Measurements from ENCODE around the gene BORCS6. TPM values are rescaled to one million over a fixed set of nuclear protein-coding genes. Genes with fewer than 3 reads are reported as not detected.

Gene BORCS6
- polyA plus RNA-seq, 3 donors = 5.4 to 14.1 (median 13.9) TPM

DNA sequence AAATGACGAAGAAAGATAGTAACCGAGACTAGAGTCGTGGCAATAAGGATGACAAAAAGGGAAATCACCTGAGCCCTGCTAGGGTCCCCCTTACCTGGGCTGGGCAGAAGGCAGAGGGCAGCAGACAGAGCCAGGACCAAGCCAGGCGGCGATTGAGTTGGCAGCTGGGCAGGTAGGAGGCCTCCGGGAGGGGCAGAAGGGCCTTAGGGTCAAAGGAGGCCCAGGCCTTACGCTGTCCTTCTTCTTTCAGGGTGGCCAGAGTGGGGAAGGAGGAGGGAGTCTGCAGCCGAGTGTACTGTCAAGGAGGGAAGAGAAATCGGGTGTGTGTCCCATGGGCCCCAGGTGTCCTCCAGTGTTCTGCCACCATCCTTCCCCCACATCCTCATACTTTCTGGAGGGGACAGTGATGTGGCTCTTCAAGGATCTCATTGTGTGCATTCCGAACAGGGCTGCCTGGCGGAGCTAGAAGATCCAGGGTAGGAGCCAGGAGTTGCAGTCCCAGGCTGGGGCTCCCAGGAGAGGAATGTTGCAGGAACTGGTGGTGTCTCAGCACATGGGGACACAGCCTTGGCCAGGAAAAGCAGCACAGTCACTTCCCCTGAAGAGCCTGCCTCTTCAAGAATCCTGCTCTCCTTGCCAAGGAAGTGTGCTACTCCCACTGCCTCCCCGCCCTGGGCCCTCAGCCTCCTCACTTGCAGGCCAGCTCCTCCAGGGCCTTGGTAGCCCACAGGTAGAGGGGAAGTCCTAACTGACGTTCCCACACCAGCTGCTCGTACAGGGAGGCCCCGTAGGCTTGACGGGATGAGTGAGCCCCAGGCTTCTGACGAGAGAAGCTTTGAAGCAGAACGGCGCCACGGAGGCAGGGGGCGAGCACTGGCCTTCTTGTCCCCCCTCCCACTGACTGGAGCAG is 44.6 kb upstream of the BORCS6 start:
- Histone ChIP-seq H3K9ac (ENCODE audit: insufficient read depth, low read length, poor library complexity, severe bottlenecking) (no peak overlapping the region), H3K36me3 (replicated peaks in 1 of 2; ENCODE audit: control insufficient read depth in 1 of 2, insufficient read depth in 2 of 2, low read length in 2 of 2) (peaks cover 73 to 96% of the 10 kb centered on the region in 2 donors), H3K4me2 (replicated peaks; ENCODE audit: extremely low read depth, low read length, poor library complexity, severe bottlenecking) (no peak overlapping the region), H3K79me2 (ENCODE audit: insufficient read depth, low read length) (no peaks in the 10 kb centered on the region), H3K9me3 (replicated peaks in 1 of 2; ENCODE audit: control insufficient read depth in 1 of 2, insufficient read depth in 1 of 2, low read length in 2 of 2) (no peaks in the 10 kb centered on the region), H3K27me3 (ENCODE audit: control insufficient read depth in 2 of 2, insufficient read depth in 2 of 2, low read length in 2 of 2) (no peaks in the 10 kb centered on the region), H3K4me3 (replicated peaks in 1 of 3; ENCODE audit: low read depth in 2 of 3, low read length in 3 of 3) (no peak overlapping the region), H3K4me1 (ENCODE audit: control insufficient read depth in 1 of 2, insufficient read depth in 2 of 2, low read length in 2 of 2) (peaks cover 8 to 10% of the 10 kb centered on the region in 2 donors), H2AFZ (ENCODE audit: insufficient read depth, low read depth, low read length, poor library complexity, severe bottlenecking) (no peak overlapping the region), H3K27ac (ENCODE audit: low read depth in 1 of 2, low read length in 2 of 2) (peak overlapping the region in 1 of 2 donors; percentile 53), H4K20me1 (ENCODE audit: insufficient read depth, low read length) (no peaks in the 10 kb centered on the region)
- H3K27ac Mint-ChIP-seq = peak overlapping the region in 2 of 7 donors; percentile 5 to 73
- peaks cover 0 to 2% (median 0%) of the 10 kb centered on the region in 3 donors for H3K27me3 Mint-ChIP-seq (ENCODE audit: low read depth in 3 of 3)
- peaks cover 79 to 90% of the 10 kb centered on the region in 2 donors for H3K36me3 Mint-ChIP-seq
- DNase-seq = no peak
- over 99% methylated on average over 14 of the region's 21 CpGs for WGBS (ENCODE audit: insufficient coverage)
- H3K9me3 Mint-ChIP-seq = peaks cover 0 to 2% (median 0%) of the 10 kb centered on the region in 7 donors
- H3K4me3 Mint-ChIP-seq = no peak overlapping the region
- intact Hi-C loops (cut with micrococcal nuclease) = no loop called here
- TF ChIP-seq, protein P1, sequence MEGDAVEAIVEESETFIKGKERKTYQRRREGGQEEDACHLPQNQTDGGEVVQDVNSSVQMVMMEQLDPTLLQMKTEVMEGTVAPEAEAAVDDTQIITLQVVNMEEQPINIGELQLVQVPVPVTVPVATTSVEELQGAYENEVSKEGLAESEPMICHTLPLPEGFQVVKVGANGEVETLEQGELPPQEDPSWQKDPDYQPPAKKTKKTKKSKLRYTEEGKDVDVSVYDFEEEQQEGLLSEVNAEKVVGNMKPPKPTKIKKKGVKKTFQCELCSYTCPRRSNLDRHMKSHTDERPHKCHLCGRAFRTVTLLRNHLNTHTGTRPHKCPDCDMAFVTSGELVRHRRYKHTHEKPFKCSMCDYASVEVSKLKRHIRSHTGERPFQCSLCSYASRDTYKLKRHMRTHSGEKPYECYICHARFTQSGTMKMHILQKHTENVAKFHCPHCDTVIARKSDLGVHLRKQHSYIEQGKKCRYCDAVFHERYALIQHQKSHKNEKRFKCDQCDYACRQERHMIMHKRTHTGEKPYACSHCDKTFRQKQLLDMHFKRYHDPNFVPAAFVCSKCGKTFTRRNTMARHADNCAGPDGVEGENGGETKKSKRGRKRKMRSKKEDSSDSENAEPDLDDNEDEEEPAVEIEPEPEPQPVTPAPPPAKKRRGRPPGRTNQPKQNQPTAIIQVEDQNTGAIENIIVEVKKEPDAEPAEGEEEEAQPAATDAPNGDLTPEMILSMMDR (IDR thresholded peaks at IDR 0.05) = no peak
- H3K4me1 Mint-ChIP-seq = peaks cover 13% of the 10 kb centered on the region

- Histone ChIP-seq H3K4me1 (ENCODE audit: control insufficient read depth in 1 of 2, insufficient read depth in 2 of 2, low read length in 2 of 2) (peaks cover 14 to 18% of the 10 kb centered on the region in 2 donors), H3K27me3 (ENCODE audit: control insufficient read depth in 2 of 2, insufficient read depth in 2 of 2, low read length in 2 of 2) (no peaks in the 10 kb centered on the region), H3K4me2 (replicated peaks; ENCODE audit: extremely low read depth, low read length, poor library complexity, severe bottlenecking) (no peak overlapping the region), H3K27ac (ENCODE audit: low read depth in 1 of 2, low read length in 2 of 2) (no peak overlapping the region), H2AFZ (ENCODE audit: insufficient read depth, low read depth, low read length, poor library complexity, severe bottlenecking) (no peak overlapping the region), H3K79me2 (ENCODE audit: insufficient read depth, low read length) (no peaks in the 10 kb centered on the region), H3K9ac (ENCODE audit: insufficient read depth, low read length, poor library complexity, severe bottlenecking) (no peak overlapping the region), H3K4me3 (replicated peaks in 1 of 3; ENCODE audit: low read depth in 2 of 3, low read length in 3 of 3) (no peak overlapping the region), H3K9me3 (replicated peaks in 1 of 2; ENCODE audit: control insufficient read depth in 1 of 2, insufficient read depth in 1 of 2, low read length in 2 of 2) (no peaks in the 10 kb centered on the region), H3K36me3 (replicated peaks in 1 of 2; ENCODE audit: control insufficient read depth in 1 of 2, insufficient read depth in 2 of 2, low read length in 2 of 2) (peaks cover 74 to 93% of the 10 kb centered on the region in 2 donors), H4K20me1 (ENCODE audit: insufficient read depth, low read length) (peaks cover 10% of the 10 kb centered on the region)
- 96% methylated on average over 8 of the region's 10 CpGs for WGBS (ENCODE audit: insufficient coverage)
- DNase-seq = no peak
- peaks cover 0 to 2% (median 0%) of the 10 kb centered on the region in 7 donors for H3K9me3 Mint-ChIP-seq
- H3K36me3 Mint-ChIP-seq = peaks cover 83 to 86% of the 10 kb centered on the region in 2 donors
- TF ChIP-seq, protein P1 (IDR thresholded peaks at IDR 0.05) = no peak
- intact Hi-C loops (cut with micrococcal nuclease) = no loop called here
- no peak overlapping the region for H3K4me3 Mint-ChIP-seq
- H3K4me1 Mint-ChIP-seq = peaks cover 22% of the 10 kb centered on the region
- H3K27ac Mint-ChIP-seq = peak overlapping the region in 3 of 7 donors; percentile 18 to 27 (median 23)
- H3K27me3 Mint-ChIP-seq (ENCODE audit: low read depth in 3 of 3) = peaks cover 0 to 2% (median 0%) of the 10 kb centered on the region in 3 donors
Measured at GRCh38 chr17:8231701-8232100, 41.7 kb upstream of the BORCS6 start.
